ENCODE data around the gene RC3H1.
"Not testable (repeated sequence)": the region's sequence is repeated elsewhere in the genome, so short reads cannot be mapped to it uniquely, and the experiment has no call there.

The RC3H1 gene

DNA sequence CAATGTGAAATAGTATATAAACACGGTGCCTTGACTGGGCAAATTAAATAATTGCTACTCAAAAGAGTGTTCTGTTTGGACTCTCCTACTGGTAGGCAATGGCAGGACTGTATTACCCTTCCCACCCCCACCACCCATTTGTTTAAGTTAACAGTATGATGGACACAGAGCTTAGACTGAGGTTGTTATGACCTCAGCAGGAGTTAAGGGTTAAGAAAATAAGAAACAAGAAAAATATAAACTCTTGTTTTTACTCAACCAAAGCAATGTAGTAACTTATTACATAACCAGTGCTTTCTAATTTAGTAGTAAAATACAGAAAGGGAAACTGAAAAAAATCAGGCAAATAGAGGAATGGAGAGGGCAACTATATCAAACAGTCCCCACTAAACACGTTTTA lies 85.1 kb downstream of the RC3H1 start:
- TF ChIP-seq MYC (IDR thresholded peaks at IDR 0.05; ENCODE audit: low read depth, low read length) (no peak), CTCF (IDR thresholded peaks at IDR 0.05; ENCODE audit: low read depth, low read length) (no peak), POLR2A (IDR thresholded peaks at IDR 0.05; ENCODE audit: extremely low read depth, insufficient read length) (no peak), MAX (IDR thresholded peaks at IDR 0.05; ENCODE audit: low read depth, low read length) (no peak)
- no peak for DNase-seq (ENCODE audit: low read depth)

DNA sequence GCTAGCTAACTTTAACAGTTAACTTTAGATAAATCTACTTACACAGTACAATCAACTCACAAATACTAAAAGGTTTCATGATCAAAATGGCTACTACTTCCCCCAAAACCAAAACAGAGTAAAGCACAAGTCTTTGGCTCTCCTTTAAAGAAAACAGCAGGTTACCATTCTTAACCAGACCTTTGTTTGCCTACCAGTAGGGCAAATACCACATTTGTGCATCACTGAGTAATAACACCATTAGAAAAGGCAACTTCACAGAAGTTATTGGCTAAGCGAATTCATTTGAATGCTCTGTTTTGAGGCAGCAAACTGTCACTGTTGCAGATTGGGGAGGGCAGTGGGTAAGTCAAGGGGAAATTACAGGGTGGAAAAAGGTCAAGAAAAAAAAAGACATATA lies 87.7 kb downstream of the RC3H1 start:
- no peak for TF ChIP-seq MAX (IDR thresholded peaks at IDR 0.05; ENCODE audit: low read depth, low read length)
- TF ChIP-seq POLR2A (IDR thresholded peaks at IDR 0.05; ENCODE audit: extremely low read depth, insufficient read length): no peak
- no peak for TF ChIP-seq MYC (IDR thresholded peaks at IDR 0.05; ENCODE audit: low read depth, low read length)
- no peak for TF ChIP-seq CTCF (IDR thresholded peaks at IDR 0.05; ENCODE audit: low read depth, low read length)
- H3K4me3 ChIP-seq (ENCODE audit: low read depth, low read length): no peak overlapping the region
- DNase-seq (ENCODE audit: low read depth): no peak

More for the DNA sequence above, 85.1 kb downstream of the RC3H1 start:
- H3K4me3 ChIP-seq (ENCODE audit: low read depth, low read length): no peak overlapping the region

GRCh38 chr1:173930541-173930940 lies 91.6 kb downstream of the RC3H1 start:
- H3K4me3 ChIP-seq (ENCODE audit: low read depth, low read length); DNase-seq (ENCODE audit: low read depth): not testable (repeated sequence)

DNA sequence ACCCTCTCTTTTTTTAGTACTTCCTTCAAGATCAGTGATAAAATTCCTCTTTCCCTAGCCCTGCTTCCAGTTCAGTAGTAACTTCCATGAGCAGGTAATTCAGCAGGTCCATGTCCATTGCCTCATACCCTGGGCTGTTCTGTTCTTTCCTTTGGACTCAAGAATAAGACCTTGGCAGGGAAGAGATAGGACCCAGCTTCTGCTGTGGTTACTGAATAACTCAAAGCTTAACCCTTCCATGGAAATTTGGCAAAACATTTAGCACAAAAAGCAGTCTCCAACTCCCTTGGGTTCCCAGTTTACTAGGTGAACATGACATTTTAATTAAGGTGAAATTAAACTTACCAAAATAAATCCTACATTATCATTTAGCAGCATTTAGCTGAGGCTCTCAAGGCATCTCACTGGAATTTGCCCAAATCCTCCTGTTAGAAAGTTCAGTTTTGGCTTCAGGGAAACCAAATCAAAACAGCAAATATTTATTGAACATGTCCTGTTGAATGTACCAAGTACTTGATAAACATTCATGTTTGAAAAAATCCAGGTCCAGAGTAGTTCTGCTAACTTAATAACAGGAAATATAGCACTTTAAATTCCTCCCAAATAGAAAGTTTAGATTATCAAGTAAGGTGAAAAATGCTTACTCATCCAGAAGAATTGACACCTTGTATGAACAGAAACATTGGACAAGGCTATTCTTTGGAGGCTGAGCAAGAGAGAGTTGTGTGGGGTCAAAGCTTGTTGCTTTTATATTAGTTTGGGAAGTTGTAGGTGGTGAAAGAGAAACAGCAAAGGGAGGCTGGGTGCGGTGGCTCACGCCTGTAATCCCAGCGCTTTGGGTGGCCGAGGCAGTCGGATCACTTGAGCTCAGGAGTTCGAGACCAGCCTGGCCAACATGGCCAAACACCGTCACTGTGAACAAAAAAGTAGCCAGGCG lies 96.6 kb downstream of the RC3H1 start:
- H3K4me3 ChIP-seq (ENCODE audit: low read depth, low read length): no peak overlapping the region
- DNase-seq (ENCODE audit: low read depth): no peak
- TF ChIP-seq MYC (IDR thresholded peaks at IDR 0.05; ENCODE audit: low read depth, low read length): no peak
- no peak for TF ChIP-seq POLR2A (IDR thresholded peaks at IDR 0.05; ENCODE audit: extremely low read depth, insufficient read length)
- no peak for TF ChIP-seq CTCF (IDR thresholded peaks at IDR 0.05; ENCODE audit: low read depth, low read length)
- TF ChIP-seq MAX (IDR thresholded peaks at IDR 0.05; ENCODE audit: low read depth, low read length): no peak

- H3K4me3 ChIP-seq (ENCODE audit: low read depth, low read length): no peak overlapping the region
Observed at GRCh38 chr1:173920861-173921260, 101.3 kb downstream of the RC3H1 start.

GRCh38 chr1:173917635-173918493 lies 104.3 kb downstream of the RC3H1 start:
- TF ChIP-seq MYC (IDR thresholded peaks at IDR 0.05; ENCODE audit: low read depth, low read length) (no peak), MAX (IDR thresholded peaks at IDR 0.05; ENCODE audit: low read depth, low read length) (no peak), CTCF (IDR thresholded peaks at IDR 0.05; ENCODE audit: low read depth, low read length) (no peak), POLR2A (IDR thresholded peaks at IDR 0.05; ENCODE audit: extremely low read depth, insufficient read length) (no peak)
- no peak for DNase-seq (ENCODE audit: low read depth)
- no peak overlapping the region for H3K4me3 ChIP-seq (ENCODE audit: low read depth, low read length)

More at GRCh38 chr1:173920861-173921260, 101.3 kb downstream of the RC3H1 start:
- DNase-seq (ENCODE audit: low read depth): peak; percentile 19
- TF ChIP-seq POLR2A (IDR thresholded peaks at IDR 0.05; ENCODE audit: extremely low read depth, insufficient read length): no peak
- no peak for TF ChIP-seq MYC (IDR thresholded peaks at IDR 0.05; ENCODE audit: low read depth, low read length)

Measured in NB4 (cell line).